Thyroid gland (tissue), 4 donors: ENCODE results near the gene TLX3.
"Not testable (repeated sequence)": the region's sequence is repeated elsewhere in the genome, so short reads cannot be mapped to it uniquely, and the experiment has no call there.

Experiments
- POLR2A ChIP-seq, 2 donors: fragments of 450-650 bp; IDR thresholded peaks; one replicate each; pipeline ENCODE4 v1.6.1; 2017; ENCODE audit warnings: antibody characterized with exemption in 2 of 2, mild to moderate bottlenecking in 2 of 2, moderate library complexity in 1 of 2
- TF ChIP-seq, protein P1 (sequence below), 6 experiments: fragments of 200-600 bp in 3 of 6; fragments of 450-650 bp in 3 of 6; sonication (generic) in 3 of 6; IDR thresholded peaks; one replicate each; pipeline ENCODE4 v1.5.1; 2016 to 2019; ENCODE audit warnings: antibody characterized with exemption in 6 of 6, mild to moderate bottlenecking in 2 of 6, inconsistent platforms in 1 of 6, moderate library complexity in 1 of 6

DNA sequence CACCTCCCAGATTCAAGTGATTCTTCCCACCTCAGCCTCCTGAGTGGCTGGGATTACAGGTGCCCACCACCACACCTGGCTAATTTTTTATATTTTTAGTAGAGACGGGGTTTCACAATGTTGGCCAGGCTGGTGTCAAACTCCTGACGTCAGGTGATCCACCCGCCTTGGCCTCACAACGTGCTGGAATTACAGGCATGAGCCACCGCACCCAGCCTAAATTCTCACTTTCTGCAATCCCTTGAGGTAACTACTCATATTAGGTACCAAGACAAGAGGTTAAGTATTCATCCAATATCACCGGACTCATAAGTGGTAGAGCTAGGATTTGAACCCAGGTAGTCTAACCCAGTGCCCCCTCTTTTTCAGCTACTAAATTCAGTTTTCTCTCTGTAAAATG, 11.1 kb upstream of the TLX3 start:
- TF ChIP-seq, protein P1, sequence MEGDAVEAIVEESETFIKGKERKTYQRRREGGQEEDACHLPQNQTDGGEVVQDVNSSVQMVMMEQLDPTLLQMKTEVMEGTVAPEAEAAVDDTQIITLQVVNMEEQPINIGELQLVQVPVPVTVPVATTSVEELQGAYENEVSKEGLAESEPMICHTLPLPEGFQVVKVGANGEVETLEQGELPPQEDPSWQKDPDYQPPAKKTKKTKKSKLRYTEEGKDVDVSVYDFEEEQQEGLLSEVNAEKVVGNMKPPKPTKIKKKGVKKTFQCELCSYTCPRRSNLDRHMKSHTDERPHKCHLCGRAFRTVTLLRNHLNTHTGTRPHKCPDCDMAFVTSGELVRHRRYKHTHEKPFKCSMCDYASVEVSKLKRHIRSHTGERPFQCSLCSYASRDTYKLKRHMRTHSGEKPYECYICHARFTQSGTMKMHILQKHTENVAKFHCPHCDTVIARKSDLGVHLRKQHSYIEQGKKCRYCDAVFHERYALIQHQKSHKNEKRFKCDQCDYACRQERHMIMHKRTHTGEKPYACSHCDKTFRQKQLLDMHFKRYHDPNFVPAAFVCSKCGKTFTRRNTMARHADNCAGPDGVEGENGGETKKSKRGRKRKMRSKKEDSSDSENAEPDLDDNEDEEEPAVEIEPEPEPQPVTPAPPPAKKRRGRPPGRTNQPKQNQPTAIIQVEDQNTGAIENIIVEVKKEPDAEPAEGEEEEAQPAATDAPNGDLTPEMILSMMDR (IDR thresholded peaks at IDR 0.05), result not testable (repeated sequence)
- not testable (repeated sequence) for TF ChIP-seq POLR2A (IDR thresholded peaks at IDR 0.05)
